Gastroesophageal sphincter (tissue), 4 donors: ENCODE data around the gene PLAC9. TPM values are rescaled to one million over a fixed set of nuclear protein-coding genes. Genes with fewer than 3 reads are reported as not detected.
"Not testable (repeated sequence)": the region's sequence is repeated elsewhere in the genome, so short reads cannot be mapped to it uniquely, and the experiment has no call there.

Source experiments
- ATAC-seq: fragments of 150-250 bp; one replicate; pipeline ENCODE4 v1.9.1; 2016; ENCODE audit warnings: mild to moderate bottlenecking, moderate library complexity
- H3K27ac ChIP-seq, 4 donors: fragments of 200-600 bp; sonication (generic) in 3 of 4; 1 replicate in 3 of 4; 2 replicates in 1 of 4; pipeline ENCODE4 v1.5.1; 2016 to 2019
- H3K27me3 ChIP-seq: fragments of 200-600 bp; sonication (generic); one replicate; pipeline ENCODE4 v1.5.1; 2019
- H3K36me3 ChIP-seq, 2 donors: fragments of 200-600 bp; sonication (generic); one replicate each; pipeline ENCODE4 v1.5.1; 2019; ENCODE audit warnings: control low read depth in 1 of 2
- H3K4me1 ChIP-seq, 3 donors: fragments of 200-600 bp; sonication (generic); 1 replicate in 2 of 3; 2 replicates in 1 of 3; pipeline ENCODE4 v1.5.1; 2016 to 2019; ENCODE audit warnings: control low read depth in 2 of 3
- H3K4me3 ChIP-seq, 2 donors: fragments of 200-600 bp; sonication (generic); one replicate each; pipeline ENCODE4 v1.5.1; 2019; ENCODE audit warnings: mild to moderate bottlenecking in 1 of 2, moderate library complexity in 1 of 2
- H3K9me3 ChIP-seq, 3 donors: fragments of 200-600 bp; sonication (generic); one replicate each; pipeline ENCODE4 v1.5.1; 2017 to 2019; ENCODE audit warnings: control low read depth in 2 of 3
- CTCF ChIP-seq, 4 experiments: fragments of 200-600 bp in 2 of 4; fragments of 450-650 bp in 2 of 4; sonication (generic) in 1 of 4; IDR thresholded peaks; one replicate each; pipeline ENCODE4 v1.5.1; 2017 to 2019; ENCODE audit warnings: antibody characterized with exemption in 4 of 4, mild to moderate bottlenecking in 2 of 4, moderate library complexity in 2 of 4
- EP300 ChIP-seq: sonication (generic); formaldehyde crosslinking; IDR thresholded peaks from one replicate; pipeline ENCODE4 v1.6.1; 2017; ENCODE audit warnings: antibody characterized with exemption, mild to moderate bottlenecking
- POLR2A ChIP-seq, 2 donors: fragments of 450-650 bp; IDR thresholded peaks; one replicate each; pipeline ENCODE4 v1.6.1; 2017; ENCODE audit warnings: antibody characterized with exemption in 2 of 2, mild to moderate bottlenecking in 2 of 2, moderate library complexity in 1 of 2
- POLR2AphosphoS5 ChIP-seq: sonication (generic); formaldehyde crosslinking; IDR thresholded peaks from one replicate; pipeline ENCODE4 v1.6.1; 2017; ENCODE audit warnings: antibody characterized with exemption
- WGBS, 2 donors: methylation state at CpG; one replicate each; pipeline ENCODE4 v1.1.5; 2018; ENCODE audit warnings: low coverage in 1 of 2; 5-methylcytosine and 5-hydroxymethylcytosine counted together
- total RNA-seq, 4 donors: library from RNA; depleted of rRNA; stranded (reverse); fragments of >200 nt; gene quantifications; one replicate each; pipeline ENCODE4 v1.1.0, GENCODE V29; 2016

PLAC9 gene
- total RNA-seq = 10 to 100 TPM; 21.0 to 34.9 (median 28.9) TPM

GRCh38 chr10:80132299-80133139 is at the start of gene PLAC9:
Gene PLAC9 (plus strand): TSS chr10:80132730. CDS start chr10:80132763, 33 bp downstream.
- Histone ChIP-seq H3K4me3 (peak within 1 kb of the TSS; percentile 41 to 55), H3K27ac (peak within 1 kb of the TSS; percentile 77 to 86 (median 83)), H3K36me3 (no peaks in the 10 kb centered on the region), H3K4me1 (peaks cover 0 to 44% (median 7%) of the 10 kb centered on the region in 3 donors), H3K9me3 (no peaks in the 10 kb centered on the region), H3K27me3 (peaks cover 53% of the 10 kb centered on the region)
- ATAC-seq = peak; percentile 48
- TF ChIP-seq EP300 = no peak
- TF ChIP-seq CTCF (IDR thresholded peaks at IDR 0.05) = no peak
- TF ChIP-seq POLR2AphosphoS5 = no peak
- TF ChIP-seq POLR2A (IDR thresholded peaks at IDR 0.05) = peak; percentile 74 to 79
- WGBS, 2 donors = 0 to 7% methylated on average over 11 to 17 of the region's 58 CpGs

- H3K9me3 ChIP-seq = no peaks in the 10 kb centered on the region
- TF ChIP-seq POLR2AphosphoS5 (no peak), EP300 (no peak), POLR2A (IDR thresholded peaks at IDR 0.05) (no peak), CTCF (IDR thresholded peaks at IDR 0.05) (no peak)
- peaks cover 0 to 46% of the 10 kb centered on the region in 2 donors for H3K36me3 ChIP-seq
- no peak for ATAC-seq
- no peak overlapping the region for H3K27ac ChIP-seq
- no peaks in the 10 kb centered on the region for H3K4me1 ChIP-seq
- H3K27me3 ChIP-seq = no peaks in the 10 kb centered on the region
- 75 to 88% methylated on average over 1 to 2 of the region's 2 CpGs for WGBS, 2 donors
- no peak overlapping the region for H3K4me3 ChIP-seq
Measured at GRCh38 chr10:80090121-80090520, 42.4 kb upstream of the PLAC9 start.

- no peak overlapping the region for H3K4me3 ChIP-seq
- no peaks in the 10 kb centered on the region for H3K9me3 ChIP-seq
- 36% methylated on average over 2 of the region's 2 CpGs; no CpG with 5 or more reads in 1 of the 2 donors for WGBS, 2 donors
- TF ChIP-seq CTCF (IDR thresholded peaks at IDR 0.05) (no peak), POLR2A (IDR thresholded peaks at IDR 0.05) (no peak), POLR2AphosphoS5 (no peak), EP300 (no peak)
- no peak overlapping the region for H3K27ac ChIP-seq
- H3K4me1 ChIP-seq = no peaks in the 10 kb centered on the region
- H3K27me3 ChIP-seq = no peaks in the 10 kb centered on the region
- ATAC-seq = no peak
- peaks cover 0 to 23% of the 10 kb centered on the region in 2 donors for H3K36me3 ChIP-seq
Measured at GRCh38 chr10:80094231-80094630, 38.3 kb upstream of the PLAC9 start.

- H3K36me3 ChIP-seq, H3K4me3 ChIP-seq, ATAC-seq, H3K4me1 ChIP-seq, H3K9me3 ChIP-seq, H3K27me3 ChIP-seq, H3K27ac ChIP-seq: not testable (repeated sequence)
- 97% methylated on average over 2 of the region's 2 CpGs; no CpG with 5 or more reads in 1 of the 2 donors for WGBS, 2 donors
Measured at GRCh38 chr10:80098272-80098671, 34.3 kb upstream of the PLAC9 start.

- WGBS, 2 donors = 79 to 83% methylated on average over 7 to 8 of the region's 8 CpGs
Measured at GRCh38 chr10:80099295-80099694, 33.2 kb upstream of the PLAC9 start.

GRCh38 chr10:80100116-80100515 is 32.4 kb upstream of the PLAC9 start:
- TF ChIP-seq POLR2A (IDR thresholded peaks at IDR 0.05) (no peak), POLR2AphosphoS5 (no peak), EP300 (no peak), CTCF (IDR thresholded peaks at IDR 0.05) (no peak)
- H3K27ac ChIP-seq = no peak overlapping the region
- H3K27me3 ChIP-seq = no peaks in the 10 kb centered on the region
- no peak overlapping the region for H3K4me3 ChIP-seq
- WGBS, 2 donors = 85 to 96% methylated on average over 7 to 9 of the region's 9 CpGs
- no peaks in the 10 kb centered on the region for H3K36me3 ChIP-seq
- no peaks in the 10 kb centered on the region for H3K9me3 ChIP-seq
- no peak for ATAC-seq
- H3K4me1 ChIP-seq = peaks cover 4 to 17% (median 5%) of the 10 kb centered on the region in 3 donors

More at GRCh38 chr10:80099295-80099694, 33.2 kb upstream of the PLAC9 start:
- not testable (repeated sequence) for H3K27ac ChIP-seq, H3K36me3 ChIP-seq, ATAC-seq, H3K4me1 ChIP-seq, H3K4me3 ChIP-seq, H3K27me3 ChIP-seq, H3K9me3 ChIP-seq
